GM19239 (cell line): ENCODE measurements around the gene LRRFIP1.

ENCODE experiments used
- DNase-seq: peaks from one replicate; pipeline ENCODE4 v3.0.0; 2011; ENCODE audit warnings: low spot score; ENCODE audit not compliant: insufficient read length
- FAIRE-seq: peaks from 2 replicates; lab custom pipeline; 2011; peaks lifted over from hg19 to GRCh38; lab: Jason Lieb, UNC

The LRRFIP1 gene

DNA sequence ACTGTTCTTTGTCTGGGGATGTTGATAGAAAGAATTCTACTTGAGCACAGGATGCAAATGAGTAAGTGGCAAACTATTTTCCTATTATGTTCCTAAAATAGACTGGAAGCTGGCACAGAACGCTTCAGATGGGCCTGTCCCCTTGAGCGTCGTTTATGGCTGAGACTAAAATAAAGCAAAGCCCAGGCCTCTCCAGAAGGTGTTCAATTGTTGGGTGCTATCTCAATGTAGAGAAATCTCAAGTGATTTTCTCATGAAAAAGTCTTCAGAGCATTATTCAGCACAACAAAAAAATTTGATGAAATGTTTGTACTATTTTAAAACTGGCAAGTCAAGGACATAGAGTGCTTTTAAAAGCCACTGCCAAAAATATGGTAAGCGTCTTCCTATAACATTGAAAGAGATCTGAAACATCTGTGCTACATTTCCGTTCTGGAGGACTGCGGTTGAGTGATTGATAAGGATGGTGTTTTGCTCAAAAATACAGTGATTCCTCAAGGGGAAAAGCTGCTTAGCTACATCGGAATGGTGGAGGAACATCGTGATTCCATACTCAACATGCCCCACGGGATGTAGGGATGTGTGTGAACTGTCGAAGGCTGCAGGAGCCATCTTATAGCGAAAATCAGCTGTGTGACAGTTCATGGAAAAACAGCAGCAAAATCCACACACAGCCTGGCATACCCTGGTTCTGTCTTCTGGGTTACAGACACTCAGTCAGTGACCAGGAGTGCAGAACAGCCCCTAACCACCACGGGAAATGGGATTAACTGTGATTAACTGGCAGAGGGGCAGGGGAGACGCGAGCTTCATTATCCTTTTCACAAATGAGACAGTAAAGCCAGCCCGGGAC, 10.4 kb upstream of the LRRFIP1 start:
- DNase-seq, result no peak
- FAIRE-seq, result peak; percentile 67

- FAIRE-seq (no peak), DNase-seq (no peak)
These were observed 9.8 kb upstream of the LRRFIP1 start for GRCh38 chr2:237617587-237617982.

DNA sequence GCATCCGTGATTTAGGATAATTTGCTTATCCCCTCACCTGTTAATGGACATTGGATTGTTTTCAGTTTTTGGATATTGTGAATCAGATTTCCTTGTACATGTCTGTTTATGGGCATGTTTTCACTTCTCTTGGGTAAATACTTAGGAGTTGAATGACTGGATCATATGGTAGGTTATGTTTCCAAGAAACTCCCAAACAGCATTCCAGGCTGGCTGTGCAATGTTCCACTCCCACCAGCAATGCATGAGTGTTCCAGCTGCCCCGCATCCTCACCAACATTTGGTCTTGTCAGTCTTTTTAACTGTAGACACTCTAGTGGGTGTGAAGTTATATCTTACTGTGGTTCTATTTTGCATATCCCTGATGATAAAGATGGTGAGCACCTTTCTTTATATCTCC, 8.9 kb upstream of the LRRFIP1 start:
- no peak for FAIRE-seq

DNA sequence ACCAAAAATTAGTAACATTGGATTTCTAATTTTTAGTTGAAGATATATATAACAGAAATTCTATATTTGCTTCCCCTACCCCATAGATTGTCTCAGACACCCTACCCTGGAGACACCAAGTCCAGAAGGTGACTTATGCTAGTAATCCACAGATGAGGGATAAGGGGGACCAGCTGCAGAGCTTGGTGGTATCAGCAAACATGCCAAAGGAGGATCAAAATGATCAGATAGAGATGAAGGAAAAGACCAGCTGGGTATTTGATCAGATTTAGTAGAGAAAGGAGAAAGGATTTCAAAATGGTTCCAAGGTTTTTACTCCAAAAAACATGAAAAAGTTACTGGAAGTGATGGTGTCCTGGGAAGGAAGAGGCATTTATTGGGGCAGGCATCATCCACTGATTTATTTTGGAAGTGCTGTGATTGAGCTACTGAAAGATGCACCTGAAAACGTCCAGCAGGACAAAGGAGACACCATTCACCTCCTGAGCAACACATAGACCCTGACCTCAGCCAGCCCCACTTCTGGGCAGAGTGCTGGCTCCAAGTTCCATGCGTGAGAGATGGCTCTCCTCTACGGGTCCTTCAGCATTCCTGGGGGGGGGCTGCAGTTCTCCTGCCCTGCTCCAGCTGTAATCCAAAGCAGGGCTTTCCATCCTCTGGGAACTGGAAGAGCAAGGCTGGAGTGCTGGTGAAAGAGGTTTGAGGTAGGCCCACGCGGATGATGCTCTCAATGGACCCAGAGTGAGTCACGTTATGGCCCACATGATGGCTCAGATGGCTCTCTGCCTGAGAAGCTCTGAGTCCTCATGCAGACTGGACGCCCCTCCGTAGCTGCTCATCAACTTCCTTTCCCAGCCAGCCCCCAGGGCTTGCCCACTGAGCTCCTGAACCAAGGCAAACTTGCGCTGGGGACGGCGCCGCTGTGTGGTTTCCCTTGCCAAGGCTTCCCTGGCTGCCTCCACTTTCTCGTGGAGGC, 3.7 kb upstream of the LRRFIP1 start:
- DNase-seq (no peak), FAIRE-seq (peak; percentile 53)

More for the DNA sequence above, 8.9 kb upstream of the LRRFIP1 start:
- DNase-seq, result no peak

DNA sequence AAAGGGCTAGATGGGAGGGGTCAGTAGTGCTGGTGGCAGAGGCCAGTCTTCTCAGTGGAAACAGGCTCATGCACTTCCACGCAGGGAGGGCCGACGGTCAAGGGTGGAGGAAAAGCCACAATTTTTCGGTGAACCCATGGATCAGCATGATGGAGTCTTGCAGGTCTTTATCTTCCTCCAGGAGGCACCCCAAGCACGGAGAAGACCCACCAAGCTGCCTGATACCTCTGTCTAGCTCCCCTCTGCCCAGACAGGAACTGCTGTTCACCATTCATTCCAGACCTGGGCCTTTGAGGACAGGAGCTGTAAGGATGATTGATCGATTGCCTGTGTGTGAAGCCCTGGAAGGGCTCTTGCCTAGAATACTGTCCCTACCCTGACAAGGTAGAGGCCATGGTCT, 2.8 kb upstream of the LRRFIP1 start:
- DNase-seq (no peak), FAIRE-seq (no peak)

DNA sequence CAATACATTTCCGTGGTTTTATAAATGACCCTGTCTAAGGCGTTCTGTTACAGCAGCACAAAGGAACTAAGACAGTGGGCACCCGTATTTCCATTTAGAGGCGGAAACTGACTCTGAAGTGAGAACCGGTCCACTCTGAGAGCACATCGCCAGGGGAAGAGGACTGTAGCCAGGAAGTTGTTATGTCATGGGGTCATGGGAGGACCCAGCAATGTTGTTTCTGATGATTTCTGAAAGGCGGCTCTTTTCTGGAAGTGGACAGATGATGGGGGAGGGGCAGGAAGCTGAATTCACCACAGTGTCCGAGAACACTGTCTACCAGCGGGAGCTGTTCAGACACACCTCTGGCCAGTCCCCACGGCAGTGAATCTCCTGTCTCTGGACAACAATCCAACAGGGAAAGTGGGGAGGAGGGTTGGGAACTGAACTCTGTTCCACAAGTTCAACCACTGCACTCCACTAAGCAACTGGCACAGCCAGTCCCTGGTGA, 2.1 kb upstream of the LRRFIP1 start:
- DNase-seq (no peak), FAIRE-seq (no peak)

DNA sequence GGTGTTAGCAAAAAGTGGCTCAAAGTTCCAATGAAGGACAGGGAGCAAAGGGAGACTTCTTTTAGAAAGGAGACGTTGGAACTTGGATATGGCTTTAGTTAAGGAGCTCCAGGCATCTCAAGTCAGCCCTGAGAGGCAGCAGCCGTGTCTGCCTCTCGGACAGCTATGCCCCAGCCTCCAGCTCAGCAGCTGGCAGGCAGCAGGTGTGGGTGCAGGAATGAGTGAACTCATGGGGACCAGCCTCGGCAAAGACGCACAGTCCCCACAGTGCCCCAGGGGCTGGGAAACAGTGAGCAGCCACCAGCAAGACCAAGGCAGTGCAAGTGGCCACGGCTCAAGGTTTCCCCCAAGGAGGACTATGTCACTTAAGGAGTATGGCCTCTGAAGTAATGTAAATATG, 1.6 kb upstream of the LRRFIP1 start:
- no peak for DNase-seq

GRCh38 chr2:237626813-237627440, 460 bp upstream of the LRRFIP1 start:
- FAIRE-seq (no peak), DNase-seq (no peak)

More for the DNA sequence above, 1.6 kb upstream of the LRRFIP1 start:
- no peak for FAIRE-seq

GRCh38 chr2:237628247-237629187, 1.1 kb downstream of the LRRFIP1 start:
- DNase-seq (no peak), FAIRE-seq (no peak)

DNA sequence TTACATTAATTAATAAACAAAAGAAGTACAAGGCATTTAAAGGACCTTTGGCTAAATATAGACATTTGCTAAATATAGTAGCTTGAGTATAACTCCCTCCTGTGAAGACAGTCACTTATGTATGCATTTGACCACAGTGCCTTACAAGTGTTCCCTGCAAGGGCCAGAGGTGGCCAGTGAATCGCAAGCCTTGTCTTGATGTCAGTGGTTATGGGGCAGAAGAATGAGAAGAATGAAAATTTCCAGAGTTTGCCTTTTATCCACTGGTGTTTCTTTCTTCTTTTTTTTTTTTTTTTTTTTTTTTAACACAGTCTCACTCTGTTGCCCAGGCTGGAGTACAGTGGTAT, 1.8 kb downstream of the LRRFIP1 start:
- DNase-seq (no peak), FAIRE-seq (no peak)

- DNase-seq (no peak), FAIRE-seq (no peak)
These were observed 2.4 kb downstream of the LRRFIP1 start for GRCh38 chr2:237629739-237630138.

DNA sequence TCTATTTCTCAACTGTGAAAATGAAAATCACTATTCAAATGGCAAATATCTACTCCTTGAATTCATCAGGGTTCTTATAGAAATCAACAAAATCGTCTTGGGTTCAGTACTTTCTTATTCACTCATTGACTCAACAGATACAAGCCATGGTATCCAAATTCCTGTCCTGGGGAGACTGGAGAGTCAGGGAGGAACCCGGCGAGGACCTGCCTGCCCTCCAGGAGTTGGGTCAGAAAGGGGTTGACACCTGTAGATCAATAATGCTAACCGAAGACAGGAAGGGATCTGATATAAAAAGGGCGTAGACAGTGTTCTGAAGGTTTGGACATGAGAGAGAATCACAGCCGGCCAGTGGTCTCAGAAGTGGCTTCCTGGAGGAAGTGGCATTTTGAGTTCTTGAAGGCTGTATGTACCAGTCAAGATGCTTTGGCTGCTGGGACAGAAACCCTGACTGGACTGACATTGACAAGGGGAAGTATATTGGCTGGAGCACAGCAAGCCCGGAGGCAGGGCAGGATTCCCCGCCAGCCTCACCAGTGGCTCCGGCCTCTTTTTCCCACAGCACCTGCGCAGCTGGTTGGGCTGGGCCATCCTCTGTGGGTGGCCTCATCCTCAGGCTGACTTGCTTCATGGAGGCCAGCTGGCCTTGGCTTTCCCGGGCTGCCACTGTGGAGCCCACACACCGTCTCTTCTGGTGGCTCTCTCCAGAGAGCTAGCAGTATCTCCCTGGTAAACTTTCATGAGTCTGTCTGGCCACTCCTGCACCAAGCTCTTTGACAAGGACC, 3.0 kb downstream of the LRRFIP1 start:
- no peak for FAIRE-seq
- no peak for DNase-seq

- FAIRE-seq, result no peak
- no peak for DNase-seq
These were observed 3.8 kb downstream of the LRRFIP1 start for GRCh38 chr2:237631007-237631785.

GRCh38 chr2:237631801-237632585, 4.6 kb downstream of the LRRFIP1 start:
- no peak for FAIRE-seq
- DNase-seq, result no peak

DNA sequence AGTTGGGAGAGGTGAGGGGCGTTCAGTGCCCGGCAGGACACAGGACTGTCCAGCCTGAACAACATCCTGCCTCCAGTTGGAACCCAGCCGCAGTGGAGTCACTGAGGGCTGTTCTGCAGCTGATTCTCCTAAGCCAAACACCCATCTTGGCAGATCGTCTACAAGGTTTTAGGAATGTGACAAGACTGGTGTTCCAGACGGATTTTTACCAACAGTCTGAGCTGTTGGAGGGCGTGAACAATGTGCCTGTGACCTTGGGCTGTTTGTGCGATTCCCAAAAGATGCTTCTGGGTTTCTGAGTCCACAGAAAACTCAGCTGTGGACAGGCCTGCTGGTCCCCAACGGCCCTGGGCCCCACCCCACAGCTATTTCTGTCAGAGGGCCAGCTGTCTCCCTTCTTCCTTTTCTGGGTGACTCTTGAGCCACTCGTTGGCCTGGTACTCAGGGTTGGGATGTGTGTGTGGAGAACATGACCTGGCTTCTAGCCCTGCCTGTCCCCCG, 5.7 kb downstream of the LRRFIP1 start:
- DNase-seq (no peak), FAIRE-seq (no peak)

DNA sequence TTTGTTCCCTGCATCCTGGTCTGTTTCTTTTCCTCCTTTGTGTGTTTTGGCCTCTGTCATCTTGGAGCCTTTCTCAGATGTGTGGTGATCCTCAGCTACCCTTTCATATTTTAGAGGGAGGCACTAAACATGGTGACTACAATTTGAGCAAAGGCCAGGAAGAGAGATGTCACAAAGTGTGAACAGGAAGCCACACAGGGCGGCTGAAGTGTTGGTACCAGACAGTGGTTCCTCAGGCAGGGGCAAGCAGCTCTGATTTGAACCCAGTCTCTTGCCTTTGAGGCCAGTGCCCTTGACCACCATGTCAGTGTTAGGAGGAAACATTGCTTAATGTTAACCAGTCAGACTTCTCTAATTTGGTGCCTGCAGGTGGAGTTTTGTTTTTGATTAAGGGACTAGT, 9.2 kb downstream of the LRRFIP1 start:
- FAIRE-seq (no peak), DNase-seq (no peak)
